Stromal cell of bone marrow (primary cell): ENCODE measurements around the gene DHX35.
"Not testable (repeated sequence)": the region's sequence is repeated elsewhere in the genome, so short reads cannot be mapped to it uniquely, and the experiment has no call there.

Experiments
- DNase-seq: peaks from one replicate; pipeline ENCODE4 v3.0.0-alpha.2; 2012; ENCODE audit warnings: low read depth

Gene DHX35

GRCh38 chr20:38979842-38980241 is 17.7 kb downstream of the DHX35 start:
- DNase-seq, result no peak

- DNase-seq, result no peak
Measured at GRCh38 chr20:38982291-38982690, 20.1 kb downstream of the DHX35 start.

- no peak for DNase-seq
Measured at GRCh38 chr20:38985060-38985459, 22.9 kb downstream of the DHX35 start.

GRCh38 chr20:38985603-38986170 is 23.5 kb downstream of the DHX35 start:
- peak; percentile 69 for DNase-seq

GRCh38 chr20:38986663-38987062 is 24.5 kb downstream of the DHX35 start:
- DNase-seq, result no peak

- DNase-seq, result no peak
Measured at GRCh38 chr20:38987777-38988176, 25.6 kb downstream of the DHX35 start.

GRCh38 chr20:38990728-38991127 is 28.6 kb downstream of the DHX35 start:
- no peak for DNase-seq

GRCh38 chr20:38991814-38992704 is 29.9 kb downstream of the DHX35 start:
- no peak for DNase-seq

- no peak for DNase-seq
Measured at GRCh38 chr20:38995536-38996044, 33.4 kb downstream of the DHX35 start.

GRCh38 chr20:38996866-38997265 is 34.7 kb downstream of the DHX35 start:
- DNase-seq, result not testable (repeated sequence)

- no peak for DNase-seq
Measured at GRCh38 chr20:38997622-38998021, 35.5 kb downstream of the DHX35 start.

- no peak for DNase-seq
Measured at GRCh38 chr20:38999217-38999616, 37.1 kb downstream of the DHX35 start.

- DNase-seq, result no peak
Measured at GRCh38 chr20:38999965-39000910, 38.1 kb downstream of the DHX35 start.

- no peak for DNase-seq
Measured at GRCh38 chr20:39004508-39004907, 42.4 kb downstream of the DHX35 start.

GRCh38 chr20:39009348-39009747 is 47.2 kb downstream of the DHX35 start:
- DNase-seq, result no peak

- no peak for DNase-seq
Measured at GRCh38 chr20:39010496-39010895, 48.4 kb downstream of the DHX35 start.

GRCh38 chr20:39013662-39014109 is 51.5 kb downstream of the DHX35 start:
- no peak for DNase-seq

- no peak for DNase-seq
Measured at GRCh38 chr20:39016041-39016440, 53.9 kb downstream of the DHX35 start.

- no peak for DNase-seq
Measured at GRCh38 chr20:39016506-39016905, 54.4 kb downstream of the DHX35 start.

- DNase-seq, result no peak
Measured at GRCh38 chr20:39019027-39019426, 56.9 kb downstream of the DHX35 start.

- DNase-seq, result no peak
Measured at GRCh38 chr20:39019805-39020325, 57.7 kb downstream of the DHX35 start.

GRCh38 chr20:39021748-39022147 is 59.6 kb downstream of the DHX35 start:
- no peak for DNase-seq
